GM12891 (cell line): Measurements from ENCODE around the gene TMA7B.
"Not testable (repeated sequence)": the region's sequence is repeated elsewhere in the genome, so short reads cannot be mapped to it uniquely, and the experiment has no call there.

Experiments used
- DNase-seq: peaks from one replicate; pipeline ENCODE4 v3.0.0; 2011; ENCODE audit warnings: low spot score; ENCODE audit not compliant: insufficient read length
- FAIRE-seq: peaks from 2 replicates; lab custom pipeline; 2011; peaks lifted over from hg19 to GRCh38; lab: Jason Lieb, UNC
- PAX5 ChIP-seq: IDR thresholded peaks from 2 replicates; pipeline ENCODE4 v1.6.1; 2011; ENCODE audit warnings: low read length, moderate library complexity, mild to moderate bottlenecking; ENCODE audit not compliant: insufficient read depth, severe bottlenecking
- POLR2A ChIP-seq: IDR thresholded peaks from 2 replicates; pipeline ENCODE4 v1.6.1; 2011; ENCODE audit warnings: low read depth, low read length, control low read depth
- POLR2AphosphoS5 ChIP-seq: IDR thresholded peaks from 2 replicates; pipeline ENCODE4 v1.6.1; 2011; ENCODE audit warnings: low read depth, low read length, control low read depth
- POU2F2 ChIP-seq: IDR thresholded peaks from 2 replicates; pipeline ENCODE4 v1.6.1; 2011; ENCODE audit warnings: low read depth, mild to moderate bottlenecking, control low read depth, low read length, moderate library complexity
- SPI1 ChIP-seq: IDR thresholded peaks from 2 replicates; pipeline ENCODE4 v1.6.1; 2011; ENCODE audit warnings: low read depth, low read length, control low read depth
- TAF1 ChIP-seq: IDR thresholded peaks from 2 replicates; pipeline ENCODE4 v1.6.1; 2011; ENCODE audit warnings: low read depth, low read length, control low read depth

TMA7B gene

DNA sequence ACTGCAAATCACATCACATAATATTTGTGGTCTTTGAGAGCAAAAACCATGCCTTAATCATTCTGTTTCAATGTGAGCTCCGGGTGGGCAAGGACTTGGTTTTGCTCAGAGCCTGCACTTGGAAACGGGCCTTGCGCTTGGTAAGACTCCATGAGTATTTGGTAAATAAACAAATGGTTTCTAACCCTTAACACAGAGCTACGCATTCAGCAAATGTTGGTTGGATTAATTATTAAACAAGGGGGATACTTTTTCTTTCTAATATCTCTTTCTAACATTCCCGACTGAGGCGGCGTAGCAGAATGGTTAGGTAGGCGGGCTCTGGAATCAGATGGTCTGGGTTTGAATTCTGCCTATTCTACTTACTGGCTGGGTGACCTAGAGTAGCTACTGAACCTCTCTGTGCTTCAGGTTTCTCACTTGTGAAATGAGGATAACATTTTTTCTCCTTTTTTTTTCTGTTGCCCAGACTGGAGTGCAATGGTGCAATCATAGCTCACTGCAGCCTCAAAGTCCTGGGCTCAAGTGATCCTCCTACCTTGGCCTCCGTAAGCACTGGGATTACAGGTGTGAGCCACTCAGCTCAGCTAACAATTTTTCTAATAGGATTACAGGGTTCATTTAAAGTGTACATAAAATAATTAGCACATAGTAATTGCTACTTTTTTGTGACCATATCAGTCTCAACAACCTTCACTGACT is 31.1 kb downstream of the TMA7B start:
- no peak for FAIRE-seq
- no peak for DNase-seq
- TF ChIP-seq SPI1 (no peak), POU2F2 (no peak), POLR2A (no peak), TAF1 (no peak), PAX5 (no peak), POLR2AphosphoS5 (no peak)

DNA sequence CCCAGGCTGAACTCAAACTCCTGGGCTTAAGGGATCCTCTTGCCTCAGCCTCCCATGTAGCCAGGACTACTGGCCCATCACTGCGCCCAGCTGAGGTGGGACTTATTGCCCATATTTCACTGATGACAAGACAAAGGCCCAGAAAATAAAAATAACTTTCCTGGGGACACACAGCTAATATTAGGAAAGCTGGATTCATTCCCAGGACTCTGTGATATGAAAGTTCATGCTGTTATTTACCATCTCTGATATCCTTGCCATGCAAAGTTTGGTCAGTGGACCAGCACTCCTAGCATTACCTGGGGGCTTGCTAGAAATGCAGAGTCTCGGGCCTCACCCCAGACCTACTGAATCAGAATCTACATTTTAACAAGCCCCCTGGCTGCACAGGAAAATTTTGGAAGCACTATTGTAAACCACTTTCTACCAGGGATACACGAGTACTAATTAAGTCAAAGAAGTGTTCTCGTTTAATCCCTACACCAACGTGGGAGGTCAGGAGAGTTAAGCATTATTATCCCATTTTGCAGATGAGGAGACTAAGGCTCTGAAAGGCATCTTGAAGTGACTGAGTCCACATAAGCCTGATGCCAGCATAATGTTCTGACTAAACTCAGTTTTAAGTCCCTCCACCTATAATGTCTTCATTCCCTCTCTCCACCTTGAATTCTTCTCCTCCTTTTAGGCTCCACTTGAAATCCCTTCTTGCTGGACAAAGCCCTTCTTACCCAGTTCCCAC is 32.1 kb downstream of the TMA7B start:
- no peak for FAIRE-seq

DNA sequence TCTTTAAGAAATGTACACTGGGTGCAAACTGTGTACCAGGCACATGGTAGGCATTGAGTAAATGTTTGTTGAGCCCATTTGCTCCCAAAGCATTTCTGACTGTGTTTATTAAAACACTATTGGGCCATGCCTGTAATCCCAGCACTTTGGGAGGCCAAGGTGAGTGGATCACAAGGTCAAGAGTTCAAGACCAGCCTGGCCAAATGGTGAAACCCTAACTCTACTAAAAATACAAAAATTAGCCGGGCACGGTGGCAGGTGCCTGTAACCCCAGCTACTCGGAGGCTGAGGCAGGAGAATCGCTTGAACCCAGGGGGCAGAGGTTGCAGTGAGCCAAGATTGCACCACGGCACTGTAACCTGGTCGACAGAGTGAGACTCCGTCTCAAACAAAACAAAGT is 32.7 kb downstream of the TMA7B start:
- DNase-seq, FAIRE-seq: not testable (repeated sequence)

More for the DNA sequence above, 32.1 kb downstream of the TMA7B start:
- no peak for DNase-seq
- TF ChIP-seq POU2F2 (no peak), TAF1 (no peak), SPI1 (no peak), POLR2A (no peak), PAX5 (no peak)

DNA sequence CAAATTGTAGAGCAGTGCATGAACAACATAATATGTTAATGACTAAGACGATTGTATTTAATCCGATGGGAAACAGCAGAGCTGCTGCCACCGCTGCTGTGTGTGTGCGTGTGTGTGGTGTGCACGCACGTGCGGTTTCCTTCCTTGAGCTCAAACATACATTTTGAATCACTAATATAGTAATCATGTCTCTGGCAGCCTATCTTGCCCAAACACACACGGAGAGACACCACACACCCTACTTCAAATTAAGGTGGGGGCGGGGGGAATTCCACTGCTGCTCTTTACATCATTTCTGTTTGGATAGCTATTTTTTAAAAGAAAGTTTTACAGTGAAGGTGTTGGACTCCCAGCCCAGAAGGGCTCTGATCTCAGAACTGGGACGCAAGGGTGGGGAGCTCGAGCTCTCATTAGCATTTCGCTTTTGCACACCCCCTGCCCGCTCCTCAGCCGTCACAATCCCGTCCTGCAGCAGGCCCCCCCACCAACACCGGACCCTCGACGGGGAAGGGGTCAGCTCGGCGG is 33.9 kb downstream of the TMA7B start:
- DNase-seq, result no peak
- no peak for FAIRE-seq
- TF ChIP-seq TAF1 (no peak), POLR2A (no peak), POLR2AphosphoS5 (no peak), POU2F2 (no peak), SPI1 (no peak), PAX5 (no peak)

DNA sequence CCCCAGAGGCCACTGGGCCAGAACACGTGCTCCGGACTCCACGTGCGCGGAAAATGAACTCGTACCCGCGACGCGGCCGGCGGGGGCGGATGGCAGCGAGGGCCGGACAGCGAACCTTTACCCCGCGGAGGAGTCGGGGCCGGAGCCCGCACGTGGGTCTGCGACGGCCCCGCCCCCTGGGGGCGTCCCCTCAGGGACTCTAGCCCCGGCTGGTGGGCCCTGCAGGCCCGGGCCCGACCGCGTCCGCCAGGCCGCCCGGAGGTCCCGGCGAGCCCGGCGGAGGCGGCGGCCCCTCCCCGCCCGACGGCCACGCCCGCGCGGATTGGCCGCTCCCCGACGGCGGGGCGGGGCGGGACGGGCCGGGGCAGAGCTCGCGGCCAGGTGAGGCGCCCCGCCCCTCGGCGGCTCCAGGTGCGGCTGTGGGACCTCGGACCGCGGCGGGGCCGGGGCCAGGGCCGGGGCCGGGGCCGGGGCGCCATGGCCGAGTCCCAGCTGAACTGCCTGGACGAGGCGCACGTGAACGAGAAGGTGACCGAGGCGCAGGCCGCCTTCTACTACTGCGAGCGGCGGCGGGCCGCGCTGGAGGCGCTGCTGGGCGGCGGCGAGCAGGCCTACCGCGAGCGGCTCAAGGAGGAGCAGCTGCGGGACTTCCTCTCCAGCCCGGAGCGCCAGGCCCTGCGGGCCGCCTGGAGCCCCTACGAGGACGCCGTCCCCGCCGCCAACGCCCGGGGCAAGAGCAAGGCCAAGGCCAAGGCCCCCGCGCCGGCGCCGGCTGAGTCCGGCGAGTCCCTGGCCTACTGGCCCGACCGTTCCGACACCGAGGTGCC is 34.6 kb downstream of the TMA7B start, which contains the start of gene FAM83F:
Gene FAM83F, plus strand, starts transcription at position 389 of the 827 bp plus-strand sequence. Its CDS starts 89 bp downstream, at position 478.
- TF ChIP-seq TAF1 (no peak), POU2F2 (no peak), PAX5 (no peak), POLR2AphosphoS5 (no peak), SPI1 (no peak), POLR2A (no peak)
- FAIRE-seq (no peak), DNase-seq (peak; percentile 69)

DNA sequence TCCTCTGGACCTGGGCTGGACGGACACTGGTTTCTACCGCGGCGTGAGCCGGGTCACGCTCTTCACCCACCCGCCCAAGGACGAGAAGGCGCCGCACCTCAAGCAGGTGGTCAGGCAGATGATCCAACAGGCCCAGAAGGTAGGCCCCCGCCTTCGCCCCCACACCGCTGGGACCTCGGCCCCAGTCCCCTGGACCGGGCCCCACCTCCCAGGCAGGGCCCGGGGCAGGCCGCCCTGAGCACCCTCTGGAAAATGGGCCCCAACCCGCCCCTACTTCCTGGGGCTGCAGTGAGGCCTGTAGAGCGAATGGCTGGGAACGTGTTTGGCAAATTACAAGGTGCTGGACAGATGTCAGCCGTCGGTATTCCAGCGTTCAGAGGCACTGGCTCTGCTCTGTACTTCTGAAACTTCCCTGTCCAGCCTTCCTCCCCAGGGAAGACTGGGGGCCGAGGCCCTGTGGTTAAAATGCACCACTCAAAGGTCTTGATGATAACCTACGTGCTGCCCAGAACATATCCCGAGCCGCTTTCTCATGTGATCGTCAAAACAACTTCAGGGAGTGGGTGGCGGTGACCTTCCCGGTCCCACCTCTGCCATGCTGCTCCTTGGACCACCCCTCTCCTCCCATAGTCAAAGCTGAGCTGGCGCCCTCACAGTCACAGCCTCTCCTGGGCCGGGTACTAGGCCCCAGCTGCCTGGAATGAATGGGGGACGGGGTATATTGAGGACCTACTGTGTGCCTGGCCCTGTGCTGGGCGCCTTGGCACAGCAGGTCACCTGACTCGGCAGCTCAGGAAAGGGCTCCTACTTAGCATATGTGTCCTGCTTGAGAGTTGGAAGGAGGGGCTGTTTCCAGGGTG is 35.4 kb downstream of the TMA7B start:
- no peak for TF ChIP-seq POLR2AphosphoS5
- TF ChIP-seq POLR2A, result no peak
- TF ChIP-seq SPI1, result no peak
- no peak for TF ChIP-seq POU2F2
- TF ChIP-seq PAX5, result no peak
- no peak for TF ChIP-seq TAF1
- DNase-seq (no peak), FAIRE-seq (no peak)

DNA sequence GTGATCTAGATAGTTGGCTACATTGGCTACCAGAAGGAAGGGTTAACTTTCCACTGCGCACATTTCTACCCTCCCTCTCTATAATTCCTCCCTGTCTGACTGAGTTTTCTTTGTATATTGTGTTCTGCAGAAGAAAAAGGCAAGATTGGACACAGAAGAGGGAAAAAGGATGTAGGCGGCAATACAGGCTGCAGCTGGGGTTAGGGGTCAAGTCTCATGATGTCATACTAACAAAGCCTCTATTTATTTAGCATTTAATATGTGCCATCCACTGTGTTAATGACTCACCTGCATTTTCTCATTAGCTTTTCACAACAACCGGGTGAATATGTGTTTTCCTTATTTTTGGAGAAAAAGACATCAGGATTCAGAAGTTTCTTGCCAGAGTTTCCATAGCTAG is 36.5 kb downstream of the TMA7B start:
- FAIRE-seq, result no peak
- DNase-seq, result no peak
- TF ChIP-seq PAX5 (no peak), POU2F2 (no peak), SPI1 (no peak), POLR2A (no peak), TAF1 (no peak), POLR2AphosphoS5 (no peak)

DNA sequence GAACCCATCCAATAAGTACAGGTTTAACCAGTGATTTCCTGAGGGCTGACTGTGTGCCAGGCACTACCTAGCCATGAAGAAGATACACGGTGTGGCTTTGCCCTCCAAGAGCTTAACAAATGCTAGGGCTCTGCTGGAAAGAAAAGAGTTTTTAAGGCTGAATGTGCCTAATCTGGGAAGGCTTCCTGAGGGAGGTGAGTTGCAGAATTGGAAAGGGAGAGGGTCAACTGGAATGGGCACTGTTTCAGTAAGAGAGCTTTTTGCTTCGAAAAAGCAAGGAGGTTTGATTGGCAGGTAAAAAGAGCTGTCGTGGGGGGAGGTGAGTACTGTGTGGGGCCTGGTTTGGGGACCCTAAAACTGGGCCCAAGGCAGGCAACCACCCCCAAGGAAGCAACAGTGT is 37.2 kb downstream of the TMA7B start:
- TF ChIP-seq POU2F2, result no peak
- TF ChIP-seq POLR2AphosphoS5, result no peak
- no peak for TF ChIP-seq TAF1
- TF ChIP-seq SPI1, result no peak
- no peak for TF ChIP-seq PAX5
- no peak for TF ChIP-seq POLR2A
- DNase-seq (no peak), FAIRE-seq (no peak)
